BE2C (cell line): ENCODE data around the gene TMEM37.

Experiments
- DNase-seq: peaks from one replicate; pipeline ENCODE4 v3.0.0-alpha.2; 2020
- H3K27me3 ChIP-seq: fragments of 250-450 bp; sonication (Bioruptor Pico); 2 replicates; pipeline ENCODE4 v1.5.1; 2020; ENCODE audit warnings: mild to moderate bottlenecking
- H3K36me3 ChIP-seq: fragments of 250-450 bp; sonication (Bioruptor Pico); 2 replicates; pipeline ENCODE4 v1.5.1; 2020; ENCODE audit warnings: mild to moderate bottlenecking
- H3K4me1 ChIP-seq: fragments of 250-450 bp; sonication (Bioruptor Pico); 2 replicates; pipeline ENCODE4 v1.5.1; 2020
- H3K4me3 ChIP-seq: 2 replicates; pipeline ENCODE4 v1.5.1; 2011; ENCODE audit warnings: low read depth, low read length
- H3K9me3 ChIP-seq: fragments of 250-450 bp; sonication (Bioruptor Pico); 2 replicates; pipeline ENCODE4 v1.5.1; 2020
- CTCF ChIP-seq: IDR thresholded peaks from 2 replicates; pipeline ENCODE4 v1.5.1; 2012; ENCODE audit warnings: mild to moderate bottlenecking, low read depth, low read length

The TMEM37 gene

GRCh38 chr2:119463990-119464389, 32.3 kb downstream of the TMEM37 start:
- Histone ChIP-seq H3K4me3 (no peak overlapping the region), H3K9me3 (no peaks in the 10 kb centered on the region), H3K27me3 (no peaks in the 10 kb centered on the region), H3K36me3 (no peaks in the 10 kb centered on the region), H3K4me1 (no peaks in the 10 kb centered on the region)
- no peak for DNase-seq
- TF ChIP-seq CTCF, result no peak

- Histone ChIP-seq H3K27me3 (no peaks in the 10 kb centered on the region), H3K4me1 (no peaks in the 10 kb centered on the region), H3K4me3 (no peak overlapping the region), H3K36me3 (no peaks in the 10 kb centered on the region), H3K9me3 (no peaks in the 10 kb centered on the region)
- no peak for DNase-seq
- no peak for TF ChIP-seq CTCF
These were observed 33.3 kb downstream of the TMEM37 start for GRCh38 chr2:119464981-119465380.

- Histone ChIP-seq H3K9me3 (no peaks in the 10 kb centered on the region), H3K4me1 (no peaks in the 10 kb centered on the region), H3K27me3 (no peaks in the 10 kb centered on the region), H3K36me3 (no peaks in the 10 kb centered on the region), H3K4me3 (no peak overlapping the region)
- no peak for DNase-seq
- TF ChIP-seq CTCF, result no peak
These were observed 34.0 kb downstream of the TMEM37 start for GRCh38 chr2:119465687-119466086.

- Histone ChIP-seq H3K36me3 (no peaks in the 10 kb centered on the region), H3K4me1 (no peaks in the 10 kb centered on the region), H3K9me3 (no peaks in the 10 kb centered on the region), H3K4me3 (no peak overlapping the region), H3K27me3 (no peaks in the 10 kb centered on the region)
- no peak for TF ChIP-seq CTCF
- DNase-seq, result no peak
These were observed 34.7 kb downstream of the TMEM37 start for GRCh38 chr2:119466373-119466772.

GRCh38 chr2:119468154-119468955, 36.7 kb downstream of the TMEM37 start:
- Histone ChIP-seq H3K27me3 (no peaks in the 10 kb centered on the region), H3K36me3 (no peaks in the 10 kb centered on the region), H3K9me3 (no peaks in the 10 kb centered on the region), H3K4me3 (no peak overlapping the region), H3K4me1 (no peaks in the 10 kb centered on the region)
- no peak for TF ChIP-seq CTCF
- DNase-seq, result no peak

- no peaks in the 10 kb centered on the region for H3K27me3 ChIP-seq
- no peaks in the 10 kb centered on the region for H3K36me3 ChIP-seq
- no peak overlapping the region for H3K4me3 ChIP-seq
- no peak for TF ChIP-seq CTCF
- DNase-seq, result no peak
- H3K9me3 ChIP-seq, result no peaks in the 10 kb centered on the region
- no peaks in the 10 kb centered on the region for H3K4me1 ChIP-seq
These were observed 37.5 kb downstream of the TMEM37 start for GRCh38 chr2:119469131-119469530.
